K562 (cell line): ENCODE results near the gene EPB42.

Experiments
- KLF1 ChIP-seq: fragments of 450-650 bp; IDR thresholded peaks from 2 replicates; pipeline ENCODE4 v1.6.1; 2016; ENCODE audit warnings: missing genetic modification characterization, missing compliant biosample characterization
- RB1 ChIP-seq: fragments of 450-650 bp; IDR thresholded peaks from 2 replicates; pipeline ENCODE4 v1.6.1; 2017; ENCODE audit warnings: low read depth, mild to moderate bottlenecking

GRCh38 chr15:43194795-43195194 is 26.0 kb downstream of the EPB42 start:
- TF ChIP-seq RB1: no peak
- no peak for TF ChIP-seq KLF1 (tag)
